SK-N-SH (cell line): Measurements from ENCODE around the gene ARHGEF7.

ENCODE experiments used
- CHD2 ChIP-seq: fragments of 150-350 bp; IDR thresholded peaks from 2 replicates; pipeline ENCODE4 v1.6.1; 2018; ENCODE audit warnings: low read length; ENCODE audit not compliant: partially characterized antibody
- TF ChIP-seq, protein P1 (sequence below): fragments of 200-600 bp; sonication (generic); IDR thresholded peaks from 2 replicates; pipeline ENCODE4 v1.6.1; 2017; ENCODE audit warnings: antibody characterized with exemption, mild to moderate bottlenecking, moderate library complexity

DNA sequence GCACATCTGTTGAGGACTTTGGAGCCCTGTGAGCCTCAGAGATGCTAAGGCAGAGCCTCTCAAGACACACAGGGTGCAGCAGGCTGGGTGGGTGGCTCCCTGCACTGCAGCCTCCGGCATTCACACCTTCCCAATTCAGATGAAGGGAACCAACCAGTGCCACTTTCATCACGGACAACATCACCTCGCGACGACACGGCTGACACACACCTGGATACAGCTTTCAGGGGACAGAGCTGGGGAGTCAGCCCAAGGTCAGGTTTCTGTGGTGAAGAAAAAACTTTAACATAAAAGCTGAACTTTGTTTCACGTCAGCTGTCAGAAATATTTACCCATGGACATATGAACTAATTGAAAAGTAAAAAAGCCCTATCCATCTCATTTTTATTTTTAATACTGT is 24.9 kb upstream of the ARHGEF7 start:
- TF ChIP-seq, protein P1, sequence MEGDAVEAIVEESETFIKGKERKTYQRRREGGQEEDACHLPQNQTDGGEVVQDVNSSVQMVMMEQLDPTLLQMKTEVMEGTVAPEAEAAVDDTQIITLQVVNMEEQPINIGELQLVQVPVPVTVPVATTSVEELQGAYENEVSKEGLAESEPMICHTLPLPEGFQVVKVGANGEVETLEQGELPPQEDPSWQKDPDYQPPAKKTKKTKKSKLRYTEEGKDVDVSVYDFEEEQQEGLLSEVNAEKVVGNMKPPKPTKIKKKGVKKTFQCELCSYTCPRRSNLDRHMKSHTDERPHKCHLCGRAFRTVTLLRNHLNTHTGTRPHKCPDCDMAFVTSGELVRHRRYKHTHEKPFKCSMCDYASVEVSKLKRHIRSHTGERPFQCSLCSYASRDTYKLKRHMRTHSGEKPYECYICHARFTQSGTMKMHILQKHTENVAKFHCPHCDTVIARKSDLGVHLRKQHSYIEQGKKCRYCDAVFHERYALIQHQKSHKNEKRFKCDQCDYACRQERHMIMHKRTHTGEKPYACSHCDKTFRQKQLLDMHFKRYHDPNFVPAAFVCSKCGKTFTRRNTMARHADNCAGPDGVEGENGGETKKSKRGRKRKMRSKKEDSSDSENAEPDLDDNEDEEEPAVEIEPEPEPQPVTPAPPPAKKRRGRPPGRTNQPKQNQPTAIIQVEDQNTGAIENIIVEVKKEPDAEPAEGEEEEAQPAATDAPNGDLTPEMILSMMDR = no peak
- TF ChIP-seq CHD2 = no peak
